Keratinocyte (primary cell): ENCODE measurements around the gene SPATS2L. TPM values are rescaled to one million over a fixed set of nuclear protein-coding genes. Genes with fewer than 3 reads are reported as not detected.

Experiments used
- DNase-seq: peaks from one replicate; pipeline ENCODE4 v3.0.0-alpha.2; 2011; ENCODE audit warnings: low read depth, missing footprints, low spot score
- FAIRE-seq: peaks from 2 replicates; lab custom pipeline; 2011; peaks lifted over from hg19 to GRCh38; lab: Jason Lieb, UNC
- H2AFZ ChIP-seq: 2 replicates; pipeline ENCODE4 v1.6.0; 2012; ENCODE audit warnings: low read length, control low read depth, inconsistent platforms; ENCODE audit not compliant: control insufficient read depth
- H3K27ac ChIP-seq: 2 replicates; pipeline ENCODE4 v1.5.1; 2011; ENCODE audit warnings: low read length; ENCODE audit not compliant: control insufficient read depth, insufficient read depth
- H3K27me3 ChIP-seq: 3 replicates; pipeline ENCODE4 v1.6.0; 2011; ENCODE audit warnings: low read length; ENCODE audit not compliant: control insufficient read depth, insufficient read depth; ENCODE audit errors: extremely low read depth
- H3K36me3 ChIP-seq, 2 experiments: 2 replicates in 1 of 2; 3 replicates in 1 of 2; pipeline ENCODE4 v1.5.1; 2011; ENCODE audit warnings: low read length in 2 of 2, mild to moderate bottlenecking in 1 of 2; ENCODE audit not compliant: control insufficient read depth in 2 of 2, insufficient read depth in 2 of 2; ENCODE audit errors: extremely low read depth in 1 of 2
- H3K4me1 ChIP-seq: 3 replicates; pipeline ENCODE4 v1.5.1; 2011; ENCODE audit warnings: low read length; ENCODE audit not compliant: control insufficient read depth, insufficient read depth; ENCODE audit errors: extremely low read depth
- H3K4me2 ChIP-seq: 3 replicates; pipeline ENCODE4 v1.6.0; 2011; ENCODE audit warnings: low read depth, low read length; ENCODE audit not compliant: control insufficient read depth, insufficient read depth; ENCODE audit errors: extremely low read depth
- H3K4me3 ChIP-seq, 3 experiments: fragments of 200-600 bp in 1 of 3; sonication (generic) in 1 of 3; 2 replicates in 2 of 3; 3 replicates in 1 of 3; pipeline ENCODE4 v1.5.1; 2011 to 2016; ENCODE audit warnings: low read length in 3 of 3, mild to moderate bottlenecking in 3 of 3, control low read depth in 2 of 3, inconsistent platforms in 1 of 3, low read depth in 1 of 3, mixed read lengths in 1 of 3, mixed run types in 1 of 3, moderate library complexity in 1 of 3; ENCODE audit not compliant: control insufficient read depth in 2 of 3, insufficient read depth in 2 of 3; ENCODE audit errors: extremely low read depth in 1 of 3
- H3K79me2 ChIP-seq: 2 replicates; pipeline ENCODE4 v1.6.0; 2012; ENCODE audit warnings: low read length; ENCODE audit not compliant: control insufficient read depth, insufficient read depth
- H3K9ac ChIP-seq: 3 replicates; pipeline ENCODE4 v1.6.0; 2011; ENCODE audit warnings: low read length; ENCODE audit not compliant: control insufficient read depth, insufficient read depth; ENCODE audit errors: extremely low read depth
- H3K9me1 ChIP-seq: 3 replicates; pipeline ENCODE4 v1.6.0; 2011; ENCODE audit warnings: low read length; ENCODE audit not compliant: control insufficient read depth, insufficient read depth; ENCODE audit errors: extremely low read depth
- H3K9me3 ChIP-seq: 2 replicates; pipeline ENCODE4 v1.5.1; 2012; ENCODE audit warnings: low read depth, low read length; ENCODE audit not compliant: control insufficient read depth
- H4K20me1 ChIP-seq: 3 replicates; pipeline ENCODE4 v1.6.0; 2011; ENCODE audit warnings: low read length; ENCODE audit not compliant: control insufficient read depth, insufficient read depth; ENCODE audit errors: extremely low read depth
- CTCF ChIP-seq, 3 experiments: IDR thresholded peaks in 1 of 3; conservative IDR thresholded peaks in 1 of 3; optimal IDR thresholded peaks in 1 of 3; 2 replicates in 2 of 3; 3 replicates in 1 of 3; pipeline versions ENCODE3 to v1.5.1; 2011; ENCODE audit warnings: low read length in 3 of 3, mild to moderate bottlenecking in 3 of 3, moderate library complexity in 2 of 3, control low read depth in 1 of 3, inconsistent platforms in 1 of 3; ENCODE audit not compliant: insufficient read depth in 2 of 3; ENCODE audit errors: extremely low read depth in 1 of 3
- EZH2 ChIP-seq: IDR thresholded peaks from one replicate; pipeline ENCODE4 v1.6.1; 2012; ENCODE audit warnings: inconsistent platforms, mild to moderate bottlenecking, low read length, moderate library complexity
- dilution Hi-C: fragments of 300-500 bp; cut with MboI; formaldehyde crosslinking; loops from one replicate; pipeline ENCODE4 v1.7.0; 2020; ENCODE audit warnings: low sequenced_read_pairs; ENCODE audit not compliant: extremely low pct_ligation_motif_present
- polyA plus RNA-seq, 5 experiments: library from polyadenylated mRNA; depleted of rRNA in 3 of 5; stranded (reverse) in 3 of 5; stranded (forward) in 1 of 5; unstranded in 1 of 5; fragments of >200 nt; gene quantifications; 1 replicate in 1 of 5; 2 replicates in 3 of 5; 3 replicates in 1 of 5; pipeline versions ENCODE4 v1.2.1 to v1.2.3, GENCODE V29; 2011 to 2012; ENCODE audit warnings: missing spikeins in 2 of 5, low read depth in 1 of 5, low replicate concordance in 1 of 5

SPATS2L gene
- polyA plus RNA-seq, 1 donor (not counting 4 experiments of a cell fraction or from before 2014, with no cell fraction given): 95.3 TPM

GRCh38 chr2:200417366-200417765, 110.9 kb downstream of the SPATS2L start:
- FAIRE-seq (no peak), DNase-seq (no peak)
- Histone ChIP-seq H4K20me1 (no peaks in the 10 kb centered on the region), H3K4me1 (no peaks in the 10 kb centered on the region), H3K9me1 (no peaks in the 10 kb centered on the region), H3K36me3 (peaks cover 14 to 15% of the 10 kb centered on the region in 2 experiments), H3K27me3 (no peaks in the 10 kb centered on the region), H3K4me3 (no peak overlapping the region), H3K79me2 (no peaks in the 10 kb centered on the region), H3K27ac (no peak overlapping the region), H3K9ac (no peak overlapping the region), H3K9me3 (no peaks in the 10 kb centered on the region), H2AFZ (no peak overlapping the region), H3K4me2 (no peak overlapping the region)
- dilution Hi-C loops: no loop called here
- TF ChIP-seq CTCF (optimal IDR thresholded peaks at IDR 0.05 in 1 of 3, IDR thresholded peaks at IDR 0.05 in 1 of 3, conservative IDR thresholded peaks at IDR 0.05 in 1 of 3; ENCODE audit: extremely low read depth in 1 of 3, insufficient read depth in 2 of 3, low read length in 3 of 3) (no peak), EZH2 (no peak)

- no peak for TF ChIP-seq CTCF (optimal IDR thresholded peaks at IDR 0.05 in 1 of 3, IDR thresholded peaks at IDR 0.05 in 1 of 3, conservative IDR thresholded peaks at IDR 0.05 in 1 of 3; ENCODE audit: extremely low read depth in 1 of 3, insufficient read depth in 2 of 3, low read length in 3 of 3)
- TF ChIP-seq EZH2: no peak
- dilution Hi-C loops: no loop called here
- FAIRE-seq (no peak), DNase-seq (no peak)
- Histone ChIP-seq H3K9me1 (no peaks in the 10 kb centered on the region), H3K36me3 (peaks cover 14 to 17% of the 10 kb centered on the region in 2 experiments), H3K27me3 (no peaks in the 10 kb centered on the region), H3K4me3 (no peak overlapping the region), H4K20me1 (no peaks in the 10 kb centered on the region), H3K9me3 (no peaks in the 10 kb centered on the region), H2AFZ (no peak overlapping the region), H3K4me2 (no peak overlapping the region), H3K27ac (no peak overlapping the region), H3K9ac (no peak overlapping the region), H3K79me2 (no peaks in the 10 kb centered on the region), H3K4me1 (no peaks in the 10 kb centered on the region)
These were observed 111.9 kb downstream of the SPATS2L start for GRCh38 chr2:200418399-200418798.
